NCI-H510A treated with DMSO at 0.1 percent for 48 hours (cell line): ENCODE data around the gene PDIA4.

Experiments
- DNase-seq: peaks from one replicate; lab custom pipeline; 2025; lab: John Stamatoyannopoulos, UW

PDIA4 gene

DNA sequence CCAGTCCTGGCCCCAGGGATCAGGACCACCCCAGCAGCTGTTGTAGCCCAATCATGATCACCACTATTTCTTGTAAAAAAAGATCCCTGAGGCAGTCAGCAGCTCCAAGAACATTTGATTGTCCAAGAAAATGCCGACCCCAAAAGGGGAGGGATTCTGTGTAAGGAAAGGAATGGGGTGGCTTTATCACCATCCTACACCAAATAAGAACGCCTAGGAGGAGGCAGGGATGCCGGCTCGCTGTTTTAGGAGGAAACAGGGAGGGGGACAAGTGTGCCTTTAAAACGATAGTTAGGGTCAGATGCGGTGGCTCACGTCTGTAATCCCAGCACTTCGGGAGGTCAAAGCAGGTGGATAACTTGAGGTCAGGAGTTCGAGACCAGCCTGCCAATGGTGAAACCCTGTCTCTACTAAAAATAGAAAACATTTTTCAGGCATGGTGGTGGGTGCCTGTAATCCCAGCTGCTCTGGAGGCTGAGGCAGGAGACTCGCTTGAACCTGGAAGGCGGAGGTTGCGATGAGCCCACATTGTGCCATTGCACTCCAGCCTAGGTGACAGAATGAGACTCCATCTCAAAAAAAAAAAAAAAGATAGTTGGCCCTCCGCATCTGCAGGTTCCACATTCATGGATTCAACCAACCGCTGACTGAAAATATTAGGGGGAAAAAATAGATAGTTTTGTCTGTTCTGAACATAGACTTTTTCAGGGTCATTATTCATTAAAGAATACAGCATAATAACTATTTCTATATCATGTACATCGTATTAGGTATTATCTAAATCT, 63.6 kb downstream of the PDIA4 start:
- no peak for DNase-seq

DNA sequence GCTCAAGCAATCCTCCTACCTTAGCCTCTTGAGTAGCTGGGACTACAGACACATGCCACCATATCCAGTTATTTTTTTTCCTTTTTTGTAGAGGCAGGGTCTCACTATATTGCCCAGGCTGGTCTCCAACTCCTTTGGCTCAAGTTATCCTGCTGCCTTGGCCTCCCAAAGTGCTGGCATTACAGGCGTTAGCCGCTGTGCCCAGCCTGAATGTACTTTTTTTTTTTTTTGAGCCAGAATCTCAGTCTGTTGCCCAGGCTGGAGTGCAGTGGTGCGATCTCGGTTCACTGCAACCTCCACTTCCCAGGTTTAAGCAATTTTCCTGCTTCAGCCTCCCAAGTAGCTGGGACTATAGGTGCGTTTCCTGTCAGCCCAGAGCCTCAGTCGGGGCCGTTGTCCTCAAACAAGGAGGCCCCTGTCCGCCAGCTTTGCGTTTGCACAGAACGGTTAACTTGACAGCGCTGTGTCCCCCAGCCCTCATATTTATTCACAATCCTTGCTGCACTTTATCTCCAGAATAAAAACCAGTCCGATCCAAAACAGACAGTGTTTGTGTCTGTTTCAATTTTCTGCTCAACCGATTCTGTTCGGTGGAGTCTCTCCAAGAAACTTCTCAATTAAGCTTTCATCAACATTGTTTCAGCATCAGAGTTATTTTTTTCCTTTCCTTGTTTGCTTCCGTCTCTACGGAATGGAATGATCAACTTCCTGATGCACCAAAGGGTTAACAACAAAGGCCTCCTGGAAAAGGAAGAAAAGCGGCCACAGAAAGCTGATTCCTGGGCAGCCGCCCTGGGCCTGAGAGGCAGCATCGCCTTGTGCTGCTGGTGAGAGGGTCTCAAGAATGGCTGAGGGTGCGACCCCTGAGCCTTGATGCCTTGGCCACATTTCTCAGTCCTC, 64.5 kb downstream of the PDIA4 start:
- no peak for DNase-seq

DNA sequence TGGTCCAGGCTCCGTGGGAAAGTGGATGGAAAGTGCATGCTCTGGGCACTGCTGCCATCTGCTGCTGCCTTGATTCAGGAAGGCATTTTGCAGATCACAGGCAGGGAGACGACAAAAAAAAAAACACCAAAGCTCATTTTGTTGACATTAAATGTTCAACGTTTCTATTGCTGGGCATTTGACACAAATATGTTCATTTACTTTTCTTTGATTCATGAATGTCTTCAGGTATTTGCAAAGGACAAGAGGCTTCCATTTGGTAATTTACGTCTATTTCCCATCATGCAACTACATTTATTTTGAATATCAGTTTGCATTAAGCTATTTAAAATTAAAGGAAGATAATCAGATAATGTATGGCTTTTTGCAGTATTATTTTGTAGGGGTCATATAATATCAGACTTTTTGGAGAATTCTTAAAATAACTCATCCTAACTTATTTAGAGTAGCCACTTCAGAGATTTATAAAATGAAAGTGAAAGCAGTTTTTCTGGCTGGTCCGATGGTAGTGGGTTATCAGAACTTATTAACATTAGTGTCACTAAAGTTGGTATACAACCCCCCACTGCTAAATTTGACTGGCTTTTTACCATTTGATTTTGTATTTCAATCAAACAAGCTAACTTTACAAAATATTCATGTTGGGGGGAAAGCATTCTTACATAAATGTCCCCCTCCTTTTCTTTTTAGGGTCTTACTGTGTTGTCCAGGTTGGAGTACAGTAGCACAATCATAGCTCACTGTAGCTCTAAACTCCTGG, 65.3 kb downstream of the PDIA4 start:
- DNase-seq = peak; percentile 57

DNA sequence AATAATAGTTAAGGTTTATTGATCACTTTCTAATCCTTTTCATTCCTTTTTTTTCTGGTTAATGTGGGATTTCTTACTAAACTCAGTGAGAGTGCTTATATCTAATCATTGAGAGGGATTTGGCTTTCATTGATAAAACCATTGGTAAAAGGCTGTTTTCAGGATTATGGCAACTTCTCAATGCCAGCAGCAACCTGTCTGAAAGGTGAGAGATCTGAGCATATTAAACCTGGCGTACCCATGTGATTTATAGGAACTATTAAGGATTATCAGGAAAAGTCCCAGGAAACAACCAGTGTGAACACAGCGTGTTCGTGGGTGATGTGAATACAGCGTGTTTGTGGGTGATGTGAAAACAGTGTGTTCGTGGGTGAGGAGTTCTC, 65.9 kb downstream of the PDIA4 start:
- peak; percentile 57 for DNase-seq

DNA sequence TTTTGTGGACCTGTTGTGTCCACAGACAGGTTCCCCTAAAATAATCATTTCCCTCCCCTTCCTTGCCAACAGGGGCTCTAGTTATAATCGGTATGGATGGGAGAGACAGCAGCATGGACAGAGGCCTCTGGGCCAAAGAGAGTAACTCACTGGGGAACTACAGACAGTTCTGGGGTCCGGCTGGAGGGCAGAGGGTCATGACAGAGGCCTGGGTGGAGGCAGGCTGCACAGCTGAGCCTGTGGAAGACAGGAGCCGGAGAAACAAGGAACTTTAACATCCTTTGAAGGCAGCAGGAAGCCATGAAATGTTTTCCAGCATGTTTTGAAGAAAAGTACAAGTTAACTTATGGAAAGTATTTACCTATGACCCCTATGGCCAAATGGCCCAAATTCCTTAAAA, 68.6 kb downstream of the PDIA4 start:
- DNase-seq = no peak

DNA sequence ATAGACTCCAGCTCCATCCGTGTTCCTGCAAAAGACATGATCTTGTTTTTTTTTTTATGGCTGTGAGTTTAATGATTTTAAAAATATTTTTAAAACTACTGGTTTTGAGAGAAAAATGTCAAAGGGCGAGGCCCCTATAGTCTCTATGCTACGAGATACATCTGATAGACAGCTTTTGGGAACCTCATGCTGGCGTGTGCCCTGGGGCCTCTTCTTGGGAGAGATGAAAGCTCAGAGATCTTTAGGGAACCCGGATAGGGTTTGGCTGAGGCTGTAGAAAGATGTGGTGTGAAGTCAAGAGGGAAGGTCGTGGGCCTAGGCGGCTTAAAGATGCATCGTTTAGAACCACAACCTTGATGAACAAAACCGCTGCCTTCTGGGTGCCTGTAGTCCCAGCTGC, 70.2 kb downstream of the PDIA4 start:
- no peak for DNase-seq

DNA sequence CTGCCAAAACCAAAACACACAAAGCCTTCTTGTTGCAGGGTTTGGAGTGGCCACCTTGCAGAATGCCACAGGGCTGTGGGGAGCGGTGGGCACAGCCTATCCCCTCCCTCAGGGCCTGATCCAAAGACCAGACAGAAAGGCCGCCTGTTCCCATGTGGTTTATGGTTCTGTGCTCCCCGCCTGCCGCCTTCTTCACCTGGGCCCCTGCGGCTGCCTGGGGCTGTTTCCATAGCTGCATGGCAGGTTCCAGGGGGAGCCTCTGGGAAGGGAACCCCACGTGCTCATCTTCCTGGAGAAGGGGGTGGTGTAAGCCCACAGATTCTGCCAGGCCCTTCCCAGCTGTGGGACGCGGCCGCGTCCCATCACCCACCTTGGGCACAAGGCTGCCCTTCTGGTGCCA, 73.5 kb downstream of the PDIA4 start:
- no peak for DNase-seq

DNA sequence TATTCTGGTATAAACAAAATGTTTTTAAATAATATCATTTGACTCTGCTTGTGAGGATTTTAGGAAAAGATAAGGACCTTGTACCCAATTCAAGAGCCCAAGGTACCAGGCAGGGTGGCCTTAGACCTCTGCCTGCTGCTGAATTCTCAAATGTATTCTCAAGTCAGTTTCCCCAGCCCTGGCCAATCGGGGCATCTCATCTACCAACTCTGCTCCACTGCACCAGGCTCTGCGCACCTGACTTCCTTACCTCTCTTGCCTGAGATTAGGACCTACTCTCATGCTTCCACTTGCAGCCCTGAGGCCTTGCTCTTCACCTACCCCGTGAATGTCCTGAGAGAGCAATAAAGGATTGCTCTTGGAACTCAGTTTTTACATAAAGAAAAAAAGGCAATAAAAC, 74.6 kb downstream of the PDIA4 start:
- DNase-seq = no peak
